Kidney (tissue), 14 donors: ENCODE measurements around the gene PODN. TPM values are rescaled to one million over a fixed set of nuclear protein-coding genes. Genes with fewer than 3 reads are reported as not detected.

Experiments used
- DNase-seq, 5 donors: peaks; one replicate each; pipeline ENCODE4 v3.0.0-alpha.2; 2013 to 2020
- FAIRE-seq: peaks from 2 replicates; lab custom pipeline; 2012; peaks lifted over from hg19 to GRCh38; lab: Jason Lieb, UNC
- H3K27ac ChIP-seq, 2 donors: one replicate each; pipeline ENCODE4 v1.7.0; 2013; ENCODE audit warnings: low read depth in 2 of 2, low read length in 2 of 2, inconsistent platforms in 1 of 2
- H3K27me3 ChIP-seq: one replicate; pipeline ENCODE4 v1.7.1; 2013; ENCODE audit warnings: low read length, inconsistent platforms; ENCODE audit not compliant: control insufficient read depth, insufficient read depth
- H3K36me3 ChIP-seq, 3 donors: one replicate each; pipeline versions ENCODE4 v1.7.0 to v1.7.1; 2013; ENCODE audit warnings: low read length in 3 of 3, control low read depth in 1 of 3, inconsistent platforms in 1 of 3; ENCODE audit not compliant: insufficient read depth in 3 of 3, control insufficient read depth in 2 of 3
- H3K4me1 ChIP-seq, 3 donors: one replicate each; pipeline versions ENCODE4 v1.7.0 to v1.7.1; 2013; ENCODE audit warnings: low read length in 3 of 3, inconsistent platforms in 1 of 3, low read depth in 1 of 3; ENCODE audit not compliant: control insufficient read depth in 2 of 3, insufficient read depth in 2 of 3
- H3K4me3 ChIP-seq, 3 donors: one replicate each; pipeline versions ENCODE4 v1.7.0 to v1.8.1; 2013; ENCODE audit warnings: low read length in 3 of 3, control low read depth in 1 of 3, inconsistent platforms in 1 of 3
- H3K9ac ChIP-seq, 3 donors: one replicate each; pipeline versions ENCODE4 v1.7.0 to v1.7.1; 2013; ENCODE audit warnings: low read length in 3 of 3, control low read depth in 1 of 3, inconsistent platforms in 1 of 3
- H3K9me3 ChIP-seq, 3 donors: one replicate each; pipeline versions ENCODE4 v1.7.0 to v1.7.1; 2013; ENCODE audit warnings: low read length in 3 of 3, control low read depth in 1 of 3, inconsistent platforms in 1 of 3; ENCODE audit not compliant: control insufficient read depth in 2 of 3, insufficient read depth in 1 of 3
- intact Hi-C: fragments of 100-400 bp; cut with DNase I; formaldehyde crosslinking; loops from one replicate; pipeline ENCODE4 v1.11.1; 2022
- polyA plus RNA-seq: library from polyadenylated mRNA; stranded (reverse); fragments of 350-450 nt; fragmentation: Illumina TruSeq; extraction: RNeasy Lipid Tissue Mini Kit (QIAGEN cat#74804); gene quantifications from one replicate; pipeline ENCODE4 v1.2.3, GENCODE V29; 2014; ENCODE audit warnings: low read depth, low replicate concordance; ENCODE audit not compliant: insufficient read depth
- total RNA-seq: library from RNA; stranded (reverse); fragmentation: NEBNext Ultra II Directional; extraction: Animal tissue kit (Norgen Biotek cat#: 25700); gene quantifications from one replicate; pipeline ENCODE4 v1.2.1, GENCODE V29; 2021
- TF ChIP-seq, protein P1 (sequence below): IDR thresholded peaks from 3 replicates; pipeline ENCODE4 v1.5.1; 2012; ENCODE audit warnings: mild to moderate bottlenecking, moderate library complexity, borderline replicate concordance; ENCODE audit not compliant: insufficient read depth; ENCODE audit errors: extremely low read depth
- donor health status: control.
- donor health status: control.
- donor health status: control.
- donor health status: control.
- donor health status: control.
- donor health status: DM: yes; HTN: yes; CAD: no.
- donor health status: Normal renal cell carcinoma (clear cell type).

PODN gene
- total and polyA plus RNA-seq, 2 donors from 2014 or later, result 1.4 to 8.1 TPM

DNA sequence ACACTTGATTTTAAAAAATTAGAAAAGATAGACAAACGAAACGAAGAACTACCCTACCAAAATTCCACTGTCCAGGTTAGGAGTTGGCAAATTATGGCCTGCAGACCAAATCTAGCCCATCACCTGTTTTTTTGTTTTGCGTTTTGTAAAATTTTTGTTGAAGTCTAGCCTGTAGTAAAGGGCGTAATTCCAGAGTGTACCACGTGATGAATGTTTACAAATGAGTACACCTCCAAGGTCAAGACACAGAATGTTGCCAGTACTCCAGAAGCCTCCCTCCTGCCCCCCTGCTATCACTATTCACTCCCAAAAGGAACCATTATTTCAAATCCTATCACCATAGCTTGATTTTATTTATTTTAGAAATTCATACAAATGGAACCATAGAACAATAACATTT is 17.1 kb upstream of the PODN start:
- TF ChIP-seq, protein P1, sequence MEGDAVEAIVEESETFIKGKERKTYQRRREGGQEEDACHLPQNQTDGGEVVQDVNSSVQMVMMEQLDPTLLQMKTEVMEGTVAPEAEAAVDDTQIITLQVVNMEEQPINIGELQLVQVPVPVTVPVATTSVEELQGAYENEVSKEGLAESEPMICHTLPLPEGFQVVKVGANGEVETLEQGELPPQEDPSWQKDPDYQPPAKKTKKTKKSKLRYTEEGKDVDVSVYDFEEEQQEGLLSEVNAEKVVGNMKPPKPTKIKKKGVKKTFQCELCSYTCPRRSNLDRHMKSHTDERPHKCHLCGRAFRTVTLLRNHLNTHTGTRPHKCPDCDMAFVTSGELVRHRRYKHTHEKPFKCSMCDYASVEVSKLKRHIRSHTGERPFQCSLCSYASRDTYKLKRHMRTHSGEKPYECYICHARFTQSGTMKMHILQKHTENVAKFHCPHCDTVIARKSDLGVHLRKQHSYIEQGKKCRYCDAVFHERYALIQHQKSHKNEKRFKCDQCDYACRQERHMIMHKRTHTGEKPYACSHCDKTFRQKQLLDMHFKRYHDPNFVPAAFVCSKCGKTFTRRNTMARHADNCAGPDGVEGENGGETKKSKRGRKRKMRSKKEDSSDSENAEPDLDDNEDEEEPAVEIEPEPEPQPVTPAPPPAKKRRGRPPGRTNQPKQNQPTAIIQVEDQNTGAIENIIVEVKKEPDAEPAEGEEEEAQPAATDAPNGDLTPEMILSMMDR, result no peak
- H3K27me3 ChIP-seq, result no peaks in the 10 kb centered on the region
- H3K36me3 ChIP-seq, result peaks cover 2 to 25% (median 17%) of the 10 kb centered on the region in 3 donors
- DNase-seq (no peak), FAIRE-seq (no peak)
- intact Hi-C loops, result no loop called here
- no peak overlapping the region for H3K27ac ChIP-seq
- no peaks in the 10 kb centered on the region for H3K9me3 ChIP-seq
- H3K4me3 ChIP-seq, result no peak overlapping the region
- H3K9ac ChIP-seq, result no peak overlapping the region
- H3K4me1 ChIP-seq, result no peaks in the 10 kb centered on the region

DNA sequence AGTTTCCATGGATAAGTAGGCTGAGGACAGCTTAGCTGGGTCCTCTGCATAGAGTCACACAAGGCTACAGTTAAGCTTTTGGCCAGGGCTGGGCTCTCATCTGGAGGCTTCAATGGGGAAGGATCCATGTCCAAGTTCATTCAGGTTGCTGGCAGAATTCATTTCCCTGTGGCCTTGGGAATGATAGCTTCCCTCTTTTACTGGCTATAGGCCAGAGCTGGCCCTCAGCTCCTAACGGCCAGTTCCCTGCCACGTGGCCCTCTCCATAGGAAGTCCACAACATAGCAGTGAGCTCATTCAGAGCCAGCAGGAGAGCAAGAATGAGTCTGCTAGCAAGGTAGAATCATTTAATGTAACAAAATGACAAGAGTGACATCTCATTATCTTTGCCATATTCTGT is 15.1 kb upstream of the PODN start:
- DNase-seq (no peak), FAIRE-seq (no peak)
- TF ChIP-seq, protein P1, result no peak
- no peaks in the 10 kb centered on the region for H3K27me3 ChIP-seq
- no peak overlapping the region for H3K4me3 ChIP-seq
- no peaks in the 10 kb centered on the region for H3K4me1 ChIP-seq
- intact Hi-C loops, result no loop called here
- H3K9me3 ChIP-seq, result no peaks in the 10 kb centered on the region
- peaks cover 4 to 25% (median 14%) of the 10 kb centered on the region in 3 donors for H3K36me3 ChIP-seq
- H3K27ac ChIP-seq, result no peak overlapping the region
- no peak overlapping the region for H3K9ac ChIP-seq

DNA sequence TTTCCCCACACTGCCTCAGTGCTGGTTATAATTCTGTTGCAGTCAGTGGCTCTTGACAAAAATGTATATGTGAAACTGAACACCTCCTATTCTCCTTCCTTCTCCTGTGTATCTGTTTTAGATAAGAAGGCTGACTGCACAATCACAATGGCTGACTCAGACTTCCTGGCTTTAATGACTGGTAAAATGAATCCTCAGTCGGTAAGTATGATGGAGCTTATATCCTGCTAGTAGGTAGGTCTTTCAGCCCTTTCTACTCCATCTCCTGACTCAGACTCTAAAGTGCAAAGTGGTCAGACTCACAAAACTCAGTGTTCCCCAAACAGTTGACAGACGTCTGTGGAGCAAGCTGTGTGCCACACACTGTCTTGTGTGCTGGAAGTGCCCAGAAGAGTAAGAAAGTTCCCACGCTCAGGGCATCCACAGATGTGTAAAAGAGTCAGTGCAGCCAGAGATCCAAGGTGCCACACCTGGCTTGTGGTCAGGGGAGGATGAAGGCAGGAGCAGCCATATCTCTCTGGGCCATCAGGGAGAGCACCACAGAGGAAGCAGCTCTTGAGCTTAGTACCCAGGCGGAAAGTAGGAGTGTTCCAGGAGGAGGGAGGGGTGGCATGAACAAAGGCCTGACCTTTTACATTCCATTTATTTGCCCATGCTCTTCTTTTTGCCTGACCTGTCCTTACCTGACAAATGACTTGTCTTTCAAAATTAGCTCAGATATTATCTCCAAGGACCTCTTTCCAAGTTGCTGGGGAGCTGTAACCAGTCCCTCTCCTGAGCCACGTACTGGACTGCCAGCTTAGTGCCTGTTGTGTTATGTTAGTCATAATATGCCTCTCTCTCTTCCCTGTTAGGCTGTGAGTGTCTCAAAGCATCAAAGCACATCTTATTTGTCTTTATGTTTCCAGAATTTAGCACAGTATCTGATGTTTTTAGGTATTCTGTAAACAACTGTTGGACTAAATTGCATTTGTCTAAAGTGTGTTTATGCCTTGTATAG is 14.0 kb upstream of the PODN start:
- Histone ChIP-seq H3K27me3 (no peaks in the 10 kb centered on the region), H3K36me3 (peaks cover 4 to 26% (median 18%) of the 10 kb centered on the region in 3 donors), H3K9ac (no peak overlapping the region), H3K4me3 (no peak overlapping the region), H3K27ac (no peak overlapping the region), H3K9me3 (no peaks in the 10 kb centered on the region), H3K4me1 (no peaks in the 10 kb centered on the region)
- intact Hi-C loops, result no loop called here
- no peak for DNase-seq
- TF ChIP-seq, protein P1, result no peak
- FAIRE-seq, result no peak
